Measurements from ENCODE around the gene MAN1A2. TPM values are rescaled to one million over a fixed set of nuclear protein-coding genes. Genes with fewer than 3 reads are reported as not detected.

MAN1A2 gene
- total RNA-seq, 1 experiment from 2014 or later = 38.1 TPM

- TF ChIP-seq ELF1 (IDR thresholded peaks at IDR 0.05; ENCODE audit: borderline replicate concordance, low read depth) = peak; percentile 37
- peak; percentile 82 for TF ChIP-seq SIN3A (IDR thresholded peaks at IDR 0.05; ENCODE audit: low read depth)
- peak; percentile 21 for TF ChIP-seq YY1 (IDR thresholded peaks at IDR 0.05; ENCODE audit: extremely low read depth, insufficient replicate concordance, low read depth, low read length)
- no peak for TF ChIP-seq ZNF274 (IDR thresholded peaks at IDR 0.05; ENCODE audit: low read depth, low read length)
- TF ChIP-seq CBX3 (IDR thresholded peaks at IDR 0.05; ENCODE audit: low read depth) = peak; percentile 50; the same call in 1 of the 2 replicates
- no peak for TF ChIP-seq EZH2phosphoT487 (IDR thresholded peaks at IDR 0.05; ENCODE audit: borderline replicate concordance)
These were observed at the start of gene MAN1A2 (continued) for GRCh38 chr1:117367046-117368025.

GRCh38 chr1:117318011-117318410, 49.2 kb upstream of the MAN1A2 start:
- ChIA-PET CTCF (interaction anchor here (1.1 kb wide), 1 partner anchor 34 kb away, joined by 3 read pairs; no protein-coding TSS in a partner anchor), POLR2A (no interaction called here), RAD21 (ENCODE audit: low non-redundant PET in 1 of 2, low total read pairs in 2 of 2, uncharacterized antibody in 2 of 2, unreplicated experiment in 2 of 2) (no interaction called here)
- no TSS peak for BruUV-seq (replicated peaks)
- intact Hi-C loops (cut with micrococcal nuclease) = loop anchor here (10.0 kb wide), 1 partner anchor 437 kb away; no protein-coding TSS in a partner anchor
- H3K36me3 ChIP-seq (ENCODE audit: control insufficient read depth in 1 of 2, insufficient read depth in 2 of 2, low read length in 2 of 2) = no peaks in the 10 kb centered on the region
- no peak overlapping the region for H2AFZ ChIP-seq (ENCODE audit: low read depth, low read length, poor library complexity, severe bottlenecking)
- no peak overlapping the region for H3K27ac ChIP-seq (ENCODE audit: low read depth, low read length)
- H3K9ac ChIP-seq (ENCODE audit: low read length) = no peak overlapping the region
- DNase-seq (ENCODE audit: low read depth, low spot score) = no peak
- no peaks in the 10 kb centered on the region for H4K20me1 ChIP-seq (ENCODE audit: insufficient read depth)
- no peaks in the 10 kb centered on the region for H3K9me2 ChIP-seq (ENCODE audit: insufficient read depth)
- no peak overlapping the region for H3K4me3 ChIP-seq (replicated peaks in 1 of 2; ENCODE audit: low read depth in 1 of 2, low read length in 2 of 2)
- no peaks in the 10 kb centered on the region for H3K79me2 ChIP-seq (ENCODE audit: insufficient read depth, low read length)
- H3K9me3 ChIP-seq (ENCODE audit: control insufficient read depth in 1 of 2, insufficient read depth in 1 of 2, low read depth in 1 of 2, low read length in 2 of 2) = no peaks in the 10 kb centered on the region
- TF ChIP-seq SIN3A (IDR thresholded peaks at IDR 0.05; ENCODE audit: low read depth) (no peak), EZH2 (IDR thresholded peaks at IDR 0.05) (no peak), TCF7L2 (IDR thresholded peaks at IDR 0.05; ENCODE audit: borderline replicate concordance, extremely low read depth, insufficient read depth, insufficient read length) (no peak), YY1 (IDR thresholded peaks at IDR 0.05; ENCODE audit: extremely low read depth, insufficient replicate concordance, low read depth, low read length) (no peak), POLR2A (IDR thresholded peaks at IDR 0.05; ENCODE audit: borderline replicate concordance, extremely low read depth, insufficient read depth, insufficient read length) (no peak), ZBTB33 (IDR thresholded peaks at IDR 0.05; ENCODE audit: extremely low read depth, insufficient replicate concordance, low read length) (no peak), SP1 (IDR thresholded peaks at IDR 0.05; ENCODE audit: low read depth) (no peak), ZFX (IDR thresholded peaks at IDR 0.05) (no peak), POLR2AphosphoS5 (IDR thresholded peaks at IDR 0.05; ENCODE audit: low read depth, low read length) (no peak), EZH2phosphoT487 (IDR thresholded peaks at IDR 0.05; ENCODE audit: borderline replicate concordance) (no peak), EGR1 (IDR thresholded peaks at IDR 0.05; ENCODE audit: low read depth) (no peak), REST (IDR thresholded peaks at IDR 0.05; ENCODE audit: low read depth) (no peak), FOSL1 (IDR thresholded peaks at IDR 0.05; ENCODE audit: low read depth) (no peak), JUND (IDR thresholded peaks at IDR 0.05) (no peak)
- no peak overlapping the region for H3K4me2 ChIP-seq (ENCODE audit: low read length)
- H3K4me1 ChIP-seq (ENCODE audit: control insufficient read depth in 1 of 2, insufficient read depth in 2 of 2, low read length in 2 of 2) = no peaks in the 10 kb centered on the region
- no peak for ATAC-seq
- peaks cover 21% of the 10 kb centered on the region; the same call in 1 of the 2 replicates for H3K27me3 ChIP-seq (ENCODE audit: insufficient read depth, low read length)

Measured in HCT116 (cell line).